ENCODE measurements around the gene NDUFAF2.
"Not testable (repeated sequence)": the region's sequence is repeated elsewhere in the genome, so short reads cannot be mapped to it uniquely, and the experiment has no call there.

The NDUFAF2 gene

DNA sequence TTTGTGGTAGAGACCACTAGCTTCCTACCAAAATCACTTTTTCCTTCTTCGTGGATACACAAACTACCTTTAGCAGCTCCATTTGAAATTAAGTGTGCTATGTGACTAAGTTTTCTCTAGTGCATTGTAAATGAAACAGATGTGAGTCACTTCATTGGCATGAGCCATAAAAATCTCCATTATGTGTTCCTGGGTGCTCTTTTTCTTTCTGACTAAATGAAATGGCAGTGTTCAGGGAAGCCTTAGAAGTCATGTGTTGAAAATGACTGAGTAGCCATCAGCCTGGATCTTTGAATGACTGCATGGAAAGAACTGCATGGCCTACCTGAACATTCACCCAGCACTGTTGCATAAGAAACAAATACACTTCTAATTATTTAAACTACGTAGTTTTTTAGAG, 107.9 kb downstream of the NDUFAF2 start:
- no peak for DNase-seq

GRCh38 chr5:61053937-61054336, 108.9 kb downstream of the NDUFAF2 start:
- no peak for DNase-seq

DNA sequence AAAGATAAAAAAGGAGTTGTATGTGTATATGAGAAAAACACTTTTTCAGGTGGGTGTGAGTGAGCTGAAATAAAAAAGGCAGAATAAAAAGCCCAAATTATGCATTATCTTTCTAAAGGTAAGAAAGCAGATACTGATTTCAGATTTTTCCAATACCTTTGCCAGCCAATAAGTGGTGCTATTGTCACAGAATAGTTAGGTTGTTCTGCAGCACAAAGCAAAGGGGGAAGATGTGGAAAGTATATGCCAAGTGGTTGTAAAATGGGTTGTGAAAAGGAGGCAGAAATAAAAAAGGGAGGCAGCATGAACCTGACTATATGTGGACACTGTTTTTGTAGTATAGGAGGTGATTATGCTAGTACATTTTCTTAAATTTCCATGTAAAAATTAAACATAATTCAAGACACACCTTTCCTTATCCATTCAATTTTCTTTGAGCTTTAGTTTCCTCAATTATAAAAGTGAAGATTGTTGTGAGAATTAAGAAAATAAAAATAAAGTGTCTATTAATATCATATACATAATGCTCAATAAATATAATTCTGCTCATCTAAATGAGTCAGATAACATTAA, 110.5 kb downstream of the NDUFAF2 start:
- no peak for DNase-seq

DNA sequence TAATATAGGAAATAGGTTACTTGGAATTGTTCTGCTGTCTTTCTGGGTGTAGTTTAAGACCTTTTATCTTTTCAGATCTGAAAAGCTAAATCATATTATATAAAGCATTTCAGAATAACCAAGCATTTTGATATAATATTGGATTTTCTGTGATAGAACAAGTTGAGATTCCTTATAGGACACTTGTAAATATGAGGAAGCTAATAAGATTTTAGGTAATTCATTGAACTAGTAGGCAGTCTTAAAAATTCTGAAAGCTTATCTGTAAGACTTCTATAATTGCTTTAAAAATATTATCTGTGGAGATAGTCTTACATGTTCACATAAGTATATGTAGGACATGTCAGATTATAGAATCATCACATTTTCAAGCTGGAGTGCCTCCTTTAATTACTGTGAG, 114.5 kb downstream of the NDUFAF2 start:
- DNase-seq: no peak

DNA sequence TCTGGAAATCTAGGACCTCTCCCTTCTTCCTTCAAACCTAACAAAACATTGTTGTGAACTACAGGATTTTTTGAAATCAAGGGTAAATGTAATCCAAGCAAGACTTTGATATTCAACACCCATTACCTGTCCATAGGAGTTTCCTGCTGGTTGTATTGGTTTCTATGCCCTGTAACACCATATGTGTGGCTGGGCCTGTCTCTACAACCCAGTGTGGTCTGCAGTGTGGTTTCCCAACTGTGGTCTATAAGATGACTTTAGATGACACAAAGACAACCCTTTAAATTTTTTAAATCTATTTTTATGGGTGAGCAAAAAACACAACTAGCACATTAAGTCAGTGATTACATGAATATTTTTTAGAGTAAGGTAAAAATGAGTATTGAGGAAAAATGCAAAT, 124.1 kb downstream of the NDUFAF2 start:
- no peak for DNase-seq

DNA sequence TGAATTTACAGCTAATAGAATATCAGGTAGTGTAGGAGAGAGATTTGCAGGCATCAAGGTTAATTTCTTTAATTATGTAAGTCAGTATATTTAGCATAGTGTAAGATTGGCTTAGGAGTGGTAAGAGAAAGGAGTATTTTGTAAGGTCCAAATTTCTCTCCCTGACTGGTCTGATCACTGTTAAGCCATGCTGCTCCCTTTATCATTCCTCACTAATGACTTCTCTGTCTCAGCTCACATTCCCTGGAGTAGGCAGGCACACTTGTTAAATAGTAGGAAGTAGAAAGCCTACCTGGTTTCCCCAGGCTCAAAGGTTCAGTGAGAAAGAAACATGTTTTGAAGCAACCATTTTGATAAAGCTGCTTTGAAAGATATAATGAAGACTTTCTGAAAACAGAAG, 126.5 kb downstream of the NDUFAF2 start:
- no peak for DNase-seq

DNA sequence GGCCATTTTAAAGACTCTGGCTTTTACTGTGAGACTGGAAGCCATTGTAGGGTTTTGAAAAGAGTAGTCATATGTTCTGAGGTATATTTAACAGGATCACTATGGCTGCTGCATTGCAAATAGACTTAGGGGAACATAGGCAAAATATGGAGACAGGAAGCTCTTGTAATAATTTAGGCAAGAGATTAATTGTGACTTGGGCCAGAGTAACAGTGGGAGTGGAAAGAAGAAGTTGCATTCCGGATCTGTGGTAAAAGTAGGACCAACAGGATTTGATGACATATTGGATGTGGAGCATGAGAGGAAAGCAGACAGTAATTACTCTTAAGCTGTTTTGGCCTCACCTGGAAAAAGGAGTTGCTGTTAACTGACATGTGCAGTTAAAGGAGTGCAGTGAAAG, 131.6 kb downstream of the NDUFAF2 start:
- no peak for DNase-seq

DNA sequence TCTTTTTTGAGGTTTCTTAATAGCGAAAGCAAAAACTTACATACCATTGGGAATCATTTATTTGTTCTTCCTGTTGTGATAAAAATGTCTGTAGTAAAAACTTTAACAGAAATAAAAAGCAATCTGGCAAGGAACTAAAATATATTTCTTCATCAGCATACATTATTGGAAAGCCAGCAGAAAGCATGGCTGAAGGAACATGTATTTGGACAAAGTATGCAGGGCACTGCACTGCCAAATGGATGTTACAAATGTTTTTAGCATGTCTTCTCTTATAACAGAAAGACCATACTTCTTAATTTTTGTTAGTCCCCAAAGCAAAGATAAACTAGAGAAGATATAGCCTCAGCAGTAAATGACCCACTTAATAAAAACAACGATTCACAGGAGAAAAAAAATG, 136.7 kb downstream of the NDUFAF2 start:
- no peak for DNase-seq

DNA sequence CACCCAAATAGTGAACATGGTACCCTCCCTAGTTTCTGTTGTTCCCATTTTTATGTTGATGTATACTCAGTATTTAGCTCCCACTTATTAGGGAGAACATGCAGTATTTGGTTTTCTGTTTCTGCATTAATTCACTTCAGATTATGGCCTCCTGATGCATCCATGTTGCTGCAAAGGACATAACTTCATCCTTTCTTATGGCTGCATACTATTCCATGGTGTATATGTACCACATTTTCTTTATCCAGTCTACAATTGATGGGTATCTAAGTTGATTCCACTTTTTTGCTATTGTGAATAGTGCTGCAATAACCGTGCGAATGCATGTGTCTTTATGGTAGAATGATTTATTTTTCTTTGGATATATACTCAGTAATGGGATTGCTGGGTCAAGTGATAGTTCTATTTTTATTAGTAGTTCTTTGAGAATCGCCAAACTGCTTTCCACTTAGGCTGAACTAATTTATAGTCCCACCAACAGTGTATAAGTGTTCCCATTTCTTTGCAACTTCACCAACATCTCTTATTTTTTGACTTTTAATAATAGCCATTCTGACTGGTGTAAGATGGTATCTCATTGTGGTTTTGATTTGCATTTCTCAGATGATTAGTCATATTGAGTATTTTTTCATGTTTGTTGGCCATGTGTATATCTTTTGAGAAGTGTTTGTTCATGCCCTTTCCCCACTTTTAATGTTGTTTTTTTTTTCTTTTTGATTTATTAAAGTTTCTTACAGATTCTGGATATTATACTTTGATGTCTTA, 137.7 kb downstream of the NDUFAF2 start:
- DNase-seq: no peak

GRCh38 chr5:61084658-61085057, 139.7 kb downstream of the NDUFAF2 start:
- DNase-seq: no peak

GRCh38 chr5:61085885-61086284, 140.9 kb downstream of the NDUFAF2 start:
- DNase-seq: no peak

- no peak for DNase-seq
Measured at GRCh38 chr5:61087921-61088320, 142.9 kb downstream of the NDUFAF2 start.

DNA sequence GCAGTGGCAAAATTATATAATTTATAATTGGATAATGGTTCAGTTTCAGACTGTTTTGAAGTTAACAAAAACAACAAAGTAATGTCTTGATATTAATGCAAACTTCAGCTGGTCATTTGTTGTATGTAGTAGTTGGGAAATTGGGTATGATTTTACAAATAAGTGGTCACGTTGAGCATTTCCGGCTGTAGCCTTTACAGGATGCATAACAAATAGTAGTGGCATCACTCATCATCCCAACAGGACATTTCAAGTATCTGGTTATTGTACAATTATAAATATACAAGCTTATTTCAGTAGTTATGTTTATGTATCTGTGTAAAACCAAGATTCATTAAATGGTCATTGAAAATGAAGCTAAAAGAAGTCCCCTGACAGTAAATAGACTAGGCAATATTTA, 144.3 kb downstream of the NDUFAF2 start:
- DNase-seq: no peak

GRCh38 chr5:61093046-61093771, 148.2 kb downstream of the NDUFAF2 start:
- DNase-seq: not testable (repeated sequence)

DNA sequence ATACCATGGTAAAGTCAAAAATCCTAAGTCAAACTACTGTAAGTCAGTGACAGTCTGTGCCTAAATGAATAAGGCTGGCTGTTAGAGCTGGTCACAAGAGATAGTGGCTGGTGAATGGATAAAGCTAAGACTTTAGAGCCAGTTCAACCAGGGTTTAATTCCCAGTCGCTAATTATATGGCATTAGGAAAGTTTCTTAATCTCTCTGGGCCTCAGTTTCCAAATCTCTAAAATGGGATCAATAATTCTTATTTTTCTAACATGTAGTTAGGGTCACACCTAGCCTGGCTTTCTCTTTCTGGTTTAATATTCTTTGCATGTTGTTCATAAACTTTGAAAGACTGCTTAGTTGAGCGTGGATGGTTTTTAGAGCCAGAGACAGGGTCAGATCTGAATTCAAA, 152.5 kb downstream of the NDUFAF2 start:
- DNase-seq: no peak

- no peak for DNase-seq
Measured at GRCh38 chr5:61098251-61098995, 153.4 kb downstream of the NDUFAF2 start.

DNA sequence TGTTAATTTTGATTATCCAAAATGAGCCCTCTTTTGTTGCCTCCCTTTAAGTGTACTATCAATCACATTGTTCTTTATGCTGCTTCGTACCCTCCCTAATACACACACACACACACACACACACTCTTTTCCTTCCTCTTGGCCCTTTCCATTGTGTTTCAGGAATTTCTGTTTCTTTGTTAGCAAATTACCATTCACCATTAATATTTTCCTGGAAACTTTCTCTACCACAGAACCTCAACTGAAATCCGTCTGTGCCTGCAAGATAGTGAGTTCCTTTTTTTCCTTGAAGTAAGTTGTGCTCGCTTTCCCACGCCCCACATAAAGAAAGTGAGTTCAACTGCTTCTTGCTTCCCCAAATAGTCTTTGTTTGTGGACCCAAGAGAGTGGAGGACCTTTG, 155.4 kb downstream of the NDUFAF2 start:
- no peak for DNase-seq

- DNase-seq: no peak
Measured at GRCh38 chr5:61114441-61114840, 169.4 kb downstream of the NDUFAF2 start.

DNA sequence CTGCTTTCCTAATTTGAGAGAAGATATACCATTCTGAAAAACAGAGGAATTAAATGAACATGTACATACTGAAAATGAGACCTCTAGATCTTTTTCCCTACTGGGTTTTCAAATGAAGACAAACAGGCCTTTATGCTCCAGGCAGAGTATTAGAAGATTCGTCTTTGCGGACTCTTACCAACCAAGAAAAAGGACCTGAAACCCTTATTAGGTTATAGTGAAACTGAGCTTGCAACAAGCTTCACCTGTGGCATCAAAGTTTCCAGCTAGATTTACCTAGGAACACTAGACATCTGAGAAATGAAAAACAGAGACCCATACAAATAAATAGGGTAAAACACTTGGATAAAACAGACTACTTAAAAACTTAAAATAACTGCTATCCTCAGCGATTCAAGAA, 171.0 kb downstream of the NDUFAF2 start:
- no peak for DNase-seq

- no peak for DNase-seq
Measured at GRCh38 chr5:61119066-61119465, 174.1 kb downstream of the NDUFAF2 start.

DNA sequence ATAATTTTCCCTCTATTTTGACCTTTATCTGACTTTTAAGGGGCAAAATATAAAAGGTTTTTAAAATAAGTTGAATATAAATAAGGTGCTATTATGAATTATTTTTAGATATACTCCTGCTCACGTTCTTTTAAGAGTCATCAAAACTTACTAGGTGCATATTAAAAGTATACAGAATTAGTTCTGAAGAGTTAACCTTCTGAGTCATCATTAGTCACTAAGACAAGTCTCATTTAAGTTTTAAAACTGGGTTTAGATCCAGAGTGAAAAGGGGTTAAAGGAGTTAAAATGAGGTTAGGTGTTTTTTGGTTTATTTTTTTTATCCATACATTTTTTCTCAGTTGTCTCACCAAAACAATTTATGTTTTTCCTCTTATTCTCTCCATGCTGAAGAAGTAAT, 175.5 kb downstream of the NDUFAF2 start:
- no peak for DNase-seq

GRCh38 chr5:61123145-61123544, 178.1 kb downstream of the NDUFAF2 start:
- DNase-seq: no peak

- DNase-seq: no peak
Measured at GRCh38 chr5:61130289-61130688, 185.3 kb downstream of the NDUFAF2 start.

GRCh38 chr5:61132559-61132958, 187.6 kb downstream of the NDUFAF2 start:
- no peak for DNase-seq

Data from activated CD4-positive, alpha-beta T cell treated with anti-CD3 and anti-CD28 coated beads for 48 hours (primary cell).